GM12878 (cell line): ENCODE results near the gene THSD4. TPM values are rescaled to one million over a fixed set of nuclear protein-coding genes. Genes with fewer than 3 reads are reported as not detected.

Experiments
- ATAC-seq: fragments of 200-7000 bp; cut with Tn5 transposase; 3 replicates; pipeline ENCODE4 v1.9.1; 2020; ENCODE audit warnings: mild to moderate bottlenecking, moderate library complexity
- BruUV-seq: library from RNA; stranded (reverse); fragments of 400-500 nt; replicated peaks from 2 replicates; lab custom pipeline; 2021; lab: Mats Ljungman, UMichigan
- CTCF ChIA-PET: fragments of 300-600 bp; sonication (Branson Sonifier 250); formaldehyde crosslinking; extraction: SDS; loops from one replicate; lab custom pipeline; 2021; ENCODE audit warnings: inconsistent platforms; lab: Yijun Ruan, JAX
- POLR2A ChIA-PET: fragments of 350-600 bp; formaldehyde crosslinking; extraction: SDS; loops from one replicate; lab custom pipeline; 2021; ENCODE audit warnings: inconsistent platforms; lab: Charles Lee
- RAD21 ChIA-PET: fragments of 300-600 bp; sonication (Branson Sonifier 250); formaldehyde crosslinking; loops from one replicate; lab custom pipeline; 2023; ENCODE audit warnings: antibody characterized with exemption; ENCODE audit not compliant: unreplicated experiment; lab: Charles Lee
- SMC1A ChIA-PET: fragments of 300-600 bp; sonication (Branson Sonifier 250); formaldehyde crosslinking; loops from one replicate; lab custom pipeline; 2023; ENCODE audit not compliant: unreplicated experiment, uncharacterized antibody; lab: Charles Lee
- DNase-seq: peaks from one replicate; pipeline ENCODE4 v3.0.0-alpha.2; 2011; ENCODE audit warnings: low read depth, low spot score
- FAIRE-seq: peaks from 3 replicates; lab custom pipeline; 2011; peaks lifted over from hg19 to GRCh38; lab: Jason Lieb, UNC
- H2AFZ ChIP-seq: 2 replicates; pipeline ENCODE4 v1.6.0; 2011; ENCODE audit warnings: low read depth, low read length, control low read depth; ENCODE audit not compliant: control insufficient read depth
- H3K27ac ChIP-seq: 2 replicates; pipeline ENCODE4 v1.5.1; 2011; ENCODE audit warnings: control low read depth; ENCODE audit not compliant: control insufficient read depth, insufficient read depth
- H3K27me3 ChIP-seq, 2 experiments: replicated peaks in 1 of 2; 2 replicates each; pipeline versions ENCODE4 v1.6.0 to v1.6.1; 2011; ENCODE audit warnings: low read length in 1 of 2; ENCODE audit not compliant: control insufficient read depth in 2 of 2, insufficient read depth in 2 of 2
- H3K36me3 ChIP-seq, 2 experiments: 2 replicates each; pipeline ENCODE4 v1.5.1; 2011; ENCODE audit warnings: low read length in 1 of 2; ENCODE audit not compliant: control insufficient read depth in 2 of 2, insufficient read depth in 2 of 2
- H3K4me1 ChIP-seq: 2 replicates; pipeline ENCODE4 v1.6.1; 2011; ENCODE audit warnings: mild to moderate bottlenecking, low read length, moderate library complexity, mixed read lengths; ENCODE audit not compliant: control insufficient read depth, insufficient read depth
- H3K4me2 ChIP-seq: 2 replicates; pipeline ENCODE4 v1.6.0; 2011; ENCODE audit warnings: control low read depth; ENCODE audit not compliant: control insufficient read depth, insufficient read depth
- H3K4me3 ChIP-seq: fragments of 200-600 bp; sonication (generic); 2 replicates; pipeline ENCODE4 v1.5.1; 2016
- H3K79me2 ChIP-seq: 2 replicates; pipeline ENCODE4 v1.6.0; 2011; ENCODE audit warnings: low read length; ENCODE audit not compliant: control insufficient read depth, insufficient read depth
- H3K9ac ChIP-seq: 2 replicates; pipeline ENCODE4 v1.8.0; 2011; ENCODE audit warnings: low read length, control low read depth, mixed read lengths; ENCODE audit not compliant: control insufficient read depth, insufficient read depth
- H3K9me3 ChIP-seq: replicated peaks from 3 replicates; pipeline ENCODE4 v1.5.1; 2011; ENCODE audit warnings: mild to moderate bottlenecking, low read length; ENCODE audit not compliant: control insufficient read depth, insufficient read depth
- H4K20me1 ChIP-seq: 2 replicates; pipeline ENCODE4 v1.6.0; 2011; ENCODE audit not compliant: control insufficient read depth, insufficient read depth
- BACH1 ChIP-seq: fragments of 450-650 bp; IDR thresholded peaks from 2 replicates; pipeline ENCODE4 v1.6.1; 2017; ENCODE audit warnings: mild to moderate bottlenecking, borderline replicate concordance
- CEBPB ChIP-seq, 2 experiments: fragments of 150-350 bp in 1 of 2; IDR thresholded peaks; 2 replicates each; pipeline ENCODE4 v1.6.1; 2012 to 2014; ENCODE audit warnings: low read depth in 2 of 2, low read length in 2 of 2, borderline replicate concordance in 1 of 2, inconsistent platforms in 1 of 2
- E2F8 ChIP-seq: fragments of 450-650 bp; IDR thresholded peaks from 2 replicates; pipeline ENCODE4 v1.6.1; 2018; ENCODE audit warnings: mild to moderate bottlenecking, low read depth, moderate library complexity; ENCODE audit not compliant: partially characterized antibody
- EP300 ChIP-seq, 2 experiments: fragments of 150-350 bp in 1 of 2; IDR thresholded peaks; 2 replicates each; pipeline ENCODE4 v1.6.1; 2011 to 2012; ENCODE audit warnings: low read depth in 2 of 2, low read length in 2 of 2, borderline replicate concordance in 1 of 2, improper control_type of control experiment in 1 of 2, inconsistent platforms in 1 of 2; ENCODE audit not compliant: control insufficient read depth in 1 of 2
- IKZF1 ChIP-seq: fragments of 450-650 bp; conservative IDR thresholded peaks from 2 replicates; pipeline ENCODE4 v1.6.1; 2017; ENCODE audit warnings: antibody characterized with exemption, mild to moderate bottlenecking
- IRF4 ChIP-seq: IDR thresholded peaks from 2 replicates; pipeline ENCODE4 v1.6.1; 2011; ENCODE audit warnings: low read depth, low read length
- NFYB ChIP-seq: IDR thresholded peaks from 2 replicates; pipeline ENCODE4 v1.6.1; 2011; ENCODE audit warnings: low read depth, mild to moderate bottlenecking, low read length, improper control_type of control experiment, moderate library complexity; ENCODE audit not compliant: insufficient read depth
- RBBP5 ChIP-seq: fragments of 200-600 bp; sonication (generic); conservative IDR thresholded peaks from 2 replicates; pipeline ENCODE4 v1.6.1; 2016
- SIX5 ChIP-seq: IDR thresholded peaks from 2 replicates; pipeline ENCODE4 v1.6.1; 2011; ENCODE audit warnings: mild to moderate bottlenecking, low read depth, low read length, moderate library complexity; ENCODE audit not compliant: severe bottlenecking
- SKIL ChIP-seq: fragments of 450-650 bp; IDR thresholded peaks from 2 replicates; pipeline ENCODE4 v1.6.1; 2017; ENCODE audit warnings: mild to moderate bottlenecking, low read depth, inconsistent platforms; ENCODE audit not compliant: poor library complexity, severe bottlenecking
- STAT3 ChIP-seq: IDR thresholded peaks from 2 replicates; pipeline ENCODE4 v1.6.1; 2011; ENCODE audit warnings: low read depth, low read length, improper control_type of control experiment
- TCF12 ChIP-seq: IDR thresholded peaks from 2 replicates; pipeline ENCODE4 v1.6.1; 2011; ENCODE audit warnings: low read depth, mild to moderate bottlenecking, low read length
- WGBS: methylation state at CpG from one replicate; pipeline ENCODE4 v1.1.6; 2016; ENCODE audit warnings: low lambda C conversion rate; ENCODE audit not compliant: insufficient replicate concordance, insufficient coverage; ENCODE audit errors: missing lambda C conversion rate; 5-methylcytosine and 5-hydroxymethylcytosine counted together
- in situ Hi-C: fragments of 300-500 bp; cut with MboI; formaldehyde crosslinking; loops from 9 replicates; pipeline ENCODE4 v1.14.3; 2018; ENCODE audit warnings: mixed read lengths
- intact Hi-C: fragments of 100-400 bp; cut with micrococcal nuclease; formaldehyde crosslinking; loops from one replicate; pipeline ENCODE4 v1.14.2; 2022; ENCODE audit not compliant: unreplicated experiment
- polyA plus RNA-seq, 11 experiments: library from polyadenylated mRNA; depleted of rRNA in 4 of 11; unstranded in 6 of 11; stranded (reverse) in 5 of 11; fragments of >200 nt; fragmentation: Nextera tagmentation in 4 of 11; fragmentation: Illumina TruSeq in 1 of 11; extraction: Ambion mirVana in 4 of 11; extraction: Trizol in 1 of 11; gene quantifications; 1 replicate in 1 of 11; 2 replicates in 10 of 11; pipeline versions ENCODE4 v1.2.1 to v1.2.3, GENCODE V29; 2011 to 2016; ENCODE audit warnings: inconsistent platforms in 2 of 11, missing spikeins in 2 of 11, low read depth in 1 of 11
- total RNA-seq, 4 experiments: library from RNA; depleted of rRNA in 3 of 4; stranded (reverse); fragments of >200 nt in 3 of 4; fragmentation: Illumina TruSeq in 1 of 4; extraction: Trizol in 1 of 4; gene quantifications; 2 replicates each; pipeline versions ENCODE4 v1.2.1 to v1.2.3, GENCODE V29; 2013 to 2021
- TF ChIP-seq, protein P1 (sequence below): fragments of 150-350 bp; IDR thresholded peaks from 2 replicates; pipeline ENCODE4 v1.6.1; 2014; ENCODE audit warnings: mild to moderate bottlenecking, low read depth, low read length

The THSD4 gene
- total and polyA plus RNA-seq, 10 of the 15 experiments (the other 5 are each of a cell fraction or from before 2014, with no cell fraction given), result 0.04 to 0.13 (median 0.05) TPM; not detected in 7

- no peak for TF ChIP-seq BACH1
- no peak for TF ChIP-seq RBBP5
- TF ChIP-seq NFYB, result no peak
- no peak for TF ChIP-seq SIX5
- no peak for TF ChIP-seq SKIL
Measured at GRCh38 chr15:71397377-71397776, 282.1 kb downstream of the THSD4 start (continued).

DNA sequence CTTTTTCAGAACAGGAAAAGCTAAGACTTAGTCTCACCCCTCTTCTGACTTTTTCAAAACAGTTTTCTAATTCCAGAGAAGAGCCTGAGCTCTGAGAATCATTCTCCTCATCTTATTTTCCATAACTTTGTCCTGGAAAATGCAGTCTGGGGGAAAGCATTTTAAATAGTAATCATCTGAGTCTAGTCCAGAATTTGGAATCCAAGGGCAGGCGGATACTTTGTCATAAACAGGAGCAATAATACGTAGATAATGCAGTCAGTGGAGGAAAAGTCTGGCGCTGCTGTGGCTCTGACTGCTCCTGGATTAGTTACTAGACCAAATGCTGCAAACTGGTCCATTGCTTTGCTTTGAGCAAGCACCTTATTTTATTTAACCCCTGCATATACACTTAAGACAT, 285.0 kb downstream of the THSD4 start:
- Histone ChIP-seq H3K27me3 (no peaks in the 10 kb centered on the region; a peak in 2 of 4 replicates), H3K4me1 (no peaks in the 10 kb centered on the region), H3K27ac (no peak overlapping the region)
- POLR2A ChIA-PET, result no interaction called here
- CTCF ChIA-PET, result no interaction called here
- RAD21 ChIA-PET, result no interaction called here
- in situ Hi-C loops, result no loop called here
- no peak for TF ChIP-seq IKZF1
- TF ChIP-seq EP300 (IDR thresholded peaks at IDR 0.05; ENCODE audit: borderline replicate concordance in 1 of 2, control insufficient read depth in 1 of 2, low read depth in 2 of 2, low read length in 2 of 2), result no peak
- TF ChIP-seq RBBP5, result no peak
- no peak for TF ChIP-seq E2F8
- TF ChIP-seq TCF12, result no peak
- no peak for TF ChIP-seq SKIL
- TF ChIP-seq CEBPB (IDR thresholded peaks at IDR 0.05; ENCODE audit: borderline replicate concordance in 1 of 2, low read depth in 2 of 2, low read length in 2 of 2), result no peak
- no peak for TF ChIP-seq IRF4
- TF ChIP-seq, protein P1, sequence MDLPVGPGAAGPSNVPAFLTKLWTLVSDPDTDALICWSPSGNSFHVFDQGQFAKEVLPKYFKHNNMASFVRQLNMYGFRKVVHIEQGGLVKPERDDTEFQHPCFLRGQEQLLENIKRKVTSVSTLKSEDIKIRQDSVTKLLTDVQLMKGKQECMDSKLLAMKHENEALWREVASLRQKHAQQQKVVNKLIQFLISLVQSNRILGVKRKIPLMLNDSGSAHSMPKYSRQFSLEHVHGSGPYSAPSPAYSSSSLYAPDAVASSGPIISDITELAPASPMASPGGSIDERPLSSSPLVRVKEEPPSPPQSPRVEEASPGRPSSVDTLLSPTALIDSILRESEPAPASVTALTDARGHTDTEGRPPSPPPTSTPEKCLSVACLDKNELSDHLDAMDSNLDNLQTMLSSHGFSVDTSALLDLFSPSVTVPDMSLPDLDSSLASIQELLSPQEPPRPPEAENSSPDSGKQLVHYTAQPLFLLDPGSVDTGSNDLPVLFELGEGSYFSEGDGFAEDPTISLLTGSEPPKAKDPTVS, result no peak
- no peak for TF ChIP-seq STAT3
- TF ChIP-seq, all 136 proteins: peak for 0
- no peak overlapping the region for H3K9ac ChIP-seq
- intact Hi-C loops, result no loop called here
- H2AFZ ChIP-seq, result no peak overlapping the region
- WGBS, result 16% methylated on average over 3 of the region's 3 CpGs
- SMC1A ChIA-PET, result no interaction called here
- DNase-seq (no peak), ATAC-seq (no peak), FAIRE-seq (no peak)
- no peaks in the 10 kb centered on the region for H4K20me1 ChIP-seq
- no peaks in the 10 kb centered on the region for H3K36me3 ChIP-seq
- no peaks in the 10 kb centered on the region for H3K79me2 ChIP-seq
- H3K4me3 ChIP-seq, result no peak overlapping the region
- no peak overlapping the region for H3K4me2 ChIP-seq
- no TSS peak for BruUV-seq
- H3K9me3 ChIP-seq, result no peaks in the 10 kb centered on the region
